ENCODE measurements around the gene NEIL3. TPM values are rescaled to one million over a fixed set of nuclear protein-coding genes. Genes with fewer than 3 reads are reported as not detected.

The NEIL3 gene
- total RNA-seq, 1 experiment from 2014 or later: 10.2 TPM

DNA sequence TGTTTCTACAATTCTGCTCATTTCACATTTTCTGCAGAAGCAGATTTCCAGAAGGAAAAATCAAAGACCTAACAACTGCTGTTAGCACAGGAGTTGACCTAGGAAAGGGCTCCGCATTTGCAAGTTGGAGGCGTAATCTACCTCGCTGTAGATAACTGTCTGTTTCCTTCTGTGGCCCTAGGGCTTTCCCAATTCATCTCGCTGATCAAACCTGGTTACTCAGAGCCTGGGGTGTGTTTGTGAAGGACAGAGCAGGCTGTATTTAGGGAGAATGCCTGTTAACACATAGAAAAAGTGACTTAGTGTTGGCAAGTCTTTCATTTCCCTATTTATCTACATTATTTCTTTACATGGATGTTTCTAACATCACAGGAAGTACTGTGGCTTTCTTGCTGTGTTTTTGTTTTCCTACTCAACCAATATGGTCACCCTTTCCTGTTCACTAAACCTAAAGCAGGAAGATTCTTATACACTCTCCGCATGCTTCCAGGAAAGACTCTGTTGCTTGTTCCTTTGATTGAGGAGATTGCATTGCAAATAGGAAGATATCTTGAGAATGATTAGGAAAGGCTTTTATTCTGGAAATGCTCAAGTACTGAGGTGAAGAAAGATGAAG is 92.1 kb downstream of the NEIL3 start:
- intact Hi-C loops (cut with micrococcal nuclease): no loop called here
- Histone ChIP-seq H3K9me2 (replicated peaks; ENCODE audit: low read length) (no peaks in the 10 kb centered on the region), H3K9me3 (ENCODE audit: low read length) (no peaks in the 10 kb centered on the region), H3K4me1 (ENCODE audit: insufficient read depth, low read length) (peaks cover 18% of the 10 kb centered on the region), H3F3A (ENCODE audit: low read length, unreplicated experiment) (no peaks in the 10 kb centered on the region), H3K4me2 (ENCODE audit: low read length) (no peak overlapping the region), H3K27ac (ENCODE audit: low read length) (no peak overlapping the region), H3K4me3 (ENCODE audit: low read length) (no peak overlapping the region), H3K27me3 (ENCODE audit: low read length) (no peaks in the 10 kb centered on the region), H3K9ac (ENCODE audit: low read length) (no peak overlapping the region), H2AFZ (ENCODE audit: low read length) (no peak overlapping the region), H4K20me1 (ENCODE audit: low read length) (no peaks in the 10 kb centered on the region), H3K36me3 (ENCODE audit: low read depth, low read length) (no peaks in the 10 kb centered on the region), H3K79me2 (ENCODE audit: low read length) (no peaks in the 10 kb centered on the region)
- no peak for TF ChIP-seq EZH2phosphoT487 (IDR thresholded peaks at IDR 0.05; ENCODE audit: borderline replicate concordance, low read length)
- no peak for TF ChIP-seq EZH2 (IDR thresholded peaks at IDR 0.05; ENCODE audit: low read length, unreplicated experiment)
- TF ChIP-seq, protein P1, sequence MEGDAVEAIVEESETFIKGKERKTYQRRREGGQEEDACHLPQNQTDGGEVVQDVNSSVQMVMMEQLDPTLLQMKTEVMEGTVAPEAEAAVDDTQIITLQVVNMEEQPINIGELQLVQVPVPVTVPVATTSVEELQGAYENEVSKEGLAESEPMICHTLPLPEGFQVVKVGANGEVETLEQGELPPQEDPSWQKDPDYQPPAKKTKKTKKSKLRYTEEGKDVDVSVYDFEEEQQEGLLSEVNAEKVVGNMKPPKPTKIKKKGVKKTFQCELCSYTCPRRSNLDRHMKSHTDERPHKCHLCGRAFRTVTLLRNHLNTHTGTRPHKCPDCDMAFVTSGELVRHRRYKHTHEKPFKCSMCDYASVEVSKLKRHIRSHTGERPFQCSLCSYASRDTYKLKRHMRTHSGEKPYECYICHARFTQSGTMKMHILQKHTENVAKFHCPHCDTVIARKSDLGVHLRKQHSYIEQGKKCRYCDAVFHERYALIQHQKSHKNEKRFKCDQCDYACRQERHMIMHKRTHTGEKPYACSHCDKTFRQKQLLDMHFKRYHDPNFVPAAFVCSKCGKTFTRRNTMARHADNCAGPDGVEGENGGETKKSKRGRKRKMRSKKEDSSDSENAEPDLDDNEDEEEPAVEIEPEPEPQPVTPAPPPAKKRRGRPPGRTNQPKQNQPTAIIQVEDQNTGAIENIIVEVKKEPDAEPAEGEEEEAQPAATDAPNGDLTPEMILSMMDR (conservative IDR thresholded peaks at IDR 0.05; ENCODE audit: low read depth, low read length): no peak
- no peak for DNase-seq
- no TSS peak for BruUV-seq (replicated peaks)
- ATAC-seq: no peak
- CTCF ChIA-PET: no interaction called here
- POLR2A ChIA-PET (ENCODE audit: unreplicated experiment): no interaction called here

DNA sequence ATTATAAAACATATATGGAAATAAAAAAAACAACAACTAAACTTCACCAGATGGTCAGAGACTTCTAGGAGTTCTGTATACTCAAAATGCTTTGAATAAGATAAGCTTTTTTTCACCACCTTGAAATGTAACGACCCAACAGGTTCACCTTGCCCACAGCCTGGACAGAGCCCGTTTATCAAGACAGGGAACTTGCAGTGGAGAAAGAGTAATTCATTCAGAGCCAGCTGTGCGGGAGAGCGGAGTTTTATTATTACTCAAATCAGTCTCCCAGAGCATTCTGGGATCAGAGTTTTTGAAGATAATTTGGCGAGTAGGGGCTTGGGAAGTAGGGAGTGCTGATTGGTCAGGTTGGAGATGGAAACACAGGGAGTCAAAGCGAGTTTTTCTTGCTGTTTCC is 94.1 kb downstream of the NEIL3 start:
- peak overlapping the region; percentile 34; the same call in 1 of the 2 replicates for H2AFZ ChIP-seq (ENCODE audit: low read length)
- ATAC-seq (no peak; the same call in 1 of the 2 replicates), DNase-seq (no peak)
- BruUV-seq (replicated peaks): no TSS peak
- POLR2A ChIA-PET (ENCODE audit: unreplicated experiment): no interaction called here
- H3K9me3 ChIP-seq (ENCODE audit: low read length): no peaks in the 10 kb centered on the region
- H3F3A ChIP-seq (ENCODE audit: low read length, unreplicated experiment): no peaks in the 10 kb centered on the region
- no peaks in the 10 kb centered on the region for H3K79me2 ChIP-seq (ENCODE audit: low read length)
- H3K9ac ChIP-seq (ENCODE audit: low read length): no peak overlapping the region
- no peaks in the 10 kb centered on the region for H3K36me3 ChIP-seq (ENCODE audit: low read depth, low read length)
- intact Hi-C loops (cut with micrococcal nuclease): no loop called here
- no peak overlapping the region for H3K4me2 ChIP-seq (ENCODE audit: low read length)
- CTCF ChIA-PET: no interaction called here
- H3K27me3 ChIP-seq (ENCODE audit: low read length): no peaks in the 10 kb centered on the region
- peaks cover 18% of the 10 kb centered on the region for H3K4me1 ChIP-seq (ENCODE audit: insufficient read depth, low read length)
- no peak overlapping the region for H3K27ac ChIP-seq (ENCODE audit: low read length)
- H3K9me2 ChIP-seq (replicated peaks; ENCODE audit: low read length): no peaks in the 10 kb centered on the region
- no peaks in the 10 kb centered on the region for H4K20me1 ChIP-seq (ENCODE audit: low read length)
- H3K4me3 ChIP-seq (ENCODE audit: low read length): no peak overlapping the region
- TF ChIP-seq, protein P1 (conservative IDR thresholded peaks at IDR 0.05; ENCODE audit: low read depth, low read length): no peak
- no peak for TF ChIP-seq EZH2 (IDR thresholded peaks at IDR 0.05; ENCODE audit: low read length, unreplicated experiment)
- no peak for TF ChIP-seq EZH2phosphoT487 (IDR thresholded peaks at IDR 0.05; ENCODE audit: borderline replicate concordance, low read length)

DNA sequence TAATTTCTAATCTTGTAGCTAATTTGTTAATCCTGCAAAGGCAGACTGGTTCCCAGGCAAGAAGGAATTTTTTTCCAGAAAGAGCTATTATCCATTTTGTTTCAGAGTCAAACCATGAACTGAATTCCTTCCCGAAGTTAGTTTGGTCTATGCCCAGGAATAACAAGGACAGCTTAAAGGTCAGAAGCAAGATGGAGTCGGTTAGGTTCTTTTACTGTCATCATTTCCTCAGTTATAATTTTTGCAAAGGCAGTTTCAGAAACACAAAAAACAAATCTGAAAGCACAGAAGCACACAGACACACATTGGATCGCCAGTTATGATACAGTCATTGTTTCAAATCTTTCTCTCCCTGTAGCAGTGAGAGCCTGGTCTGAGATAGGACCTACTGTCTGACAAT is 94.7 kb downstream of the NEIL3 start:
- DNase-seq (no peak), ATAC-seq (no peak)
- Histone ChIP-seq H3K4me3 (ENCODE audit: low read length) (no peak overlapping the region), H3K36me3 (ENCODE audit: low read depth, low read length) (no peaks in the 10 kb centered on the region), H3K9me2 (replicated peaks; ENCODE audit: low read length) (no peaks in the 10 kb centered on the region), H2AFZ (ENCODE audit: low read length) (no peak overlapping the region), H3K9ac (ENCODE audit: low read length) (no peak overlapping the region), H3K79me2 (ENCODE audit: low read length) (no peaks in the 10 kb centered on the region), H3K27me3 (ENCODE audit: low read length) (no peaks in the 10 kb centered on the region), H3F3A (ENCODE audit: low read length, unreplicated experiment) (no peaks in the 10 kb centered on the region), H3K4me1 (ENCODE audit: insufficient read depth, low read length) (peaks cover 18% of the 10 kb centered on the region), H3K27ac (ENCODE audit: low read length) (no peak overlapping the region), H4K20me1 (ENCODE audit: low read length) (no peaks in the 10 kb centered on the region), H3K4me2 (ENCODE audit: low read length) (no peak overlapping the region), H3K9me3 (ENCODE audit: low read length) (no peaks in the 10 kb centered on the region)
- ChIA-PET CTCF (no interaction called here), POLR2A (ENCODE audit: unreplicated experiment) (no interaction called here)
- BruUV-seq (replicated peaks): no TSS peak
- TF ChIP-seq EZH2phosphoT487 (IDR thresholded peaks at IDR 0.05; ENCODE audit: borderline replicate concordance, low read length): no peak
- TF ChIP-seq, protein P1 (conservative IDR thresholded peaks at IDR 0.05; ENCODE audit: low read depth, low read length): no peak
- TF ChIP-seq EZH2 (IDR thresholded peaks at IDR 0.05; ENCODE audit: low read length, unreplicated experiment): no peak
- intact Hi-C loops (cut with micrococcal nuclease): no loop called here
